ENCODE results near the gene SCAMP2.

Gene SCAMP2

GRCh38 chr15:74807282-74807681 lies 65.9 kb downstream of the SCAMP2 start:
- H3K9ac ChIP-seq (ENCODE audit: low read length): no peak overlapping the region
- H3K14ac ChIP-seq (ENCODE audit: low read length in 2 of 2): no peak overlapping the region
- no peaks in the 10 kb centered on the region for H3K27me3 ChIP-seq (ENCODE audit: control insufficient read depth in 1 of 2, insufficient read depth in 1 of 2, low read length in 2 of 2)
- H3K4me1 ChIP-seq (ENCODE audit: control insufficient read depth, insufficient read depth, low read depth, low read length): peaks cover 12% of the 10 kb centered on the region
- H3K27ac ChIP-seq (ENCODE audit: low read length, poor library complexity, severe bottlenecking): no peak overlapping the region
- no peak overlapping the region for H4K8ac ChIP-seq (ENCODE audit: low read length)
- no peaks in the 10 kb centered on the region for H3K9me3 ChIP-seq (ENCODE audit: control insufficient read depth, low read length)
- H3K23ac ChIP-seq (ENCODE audit: low read length in 2 of 2): no peak overlapping the region
- 90% methylated on average over 5 of the region's 5 CpGs for WGBS
- no peak overlapping the region for H2BK12ac ChIP-seq (ENCODE audit: low read length in 2 of 2)
- peaks cover 6% of the 10 kb centered on the region for H3K79me1 ChIP-seq (replicated peaks; ENCODE audit: low read length, poor library complexity, severe bottlenecking)
- H2AFZ ChIP-seq (ENCODE audit: low read depth, low read length): no peak overlapping the region
- H4K91ac ChIP-seq (ENCODE audit: low read length): no peak overlapping the region
- H2BK5ac ChIP-seq (ENCODE audit: low read depth, low read length, poor library complexity, severe bottlenecking): no peak overlapping the region
- no peak overlapping the region for H3K18ac ChIP-seq (ENCODE audit: low read depth in 1 of 2, low read length in 2 of 2)
- peaks cover 22 to 33% of the 10 kb centered on the region in 2 experiments for H3K36me3 ChIP-seq (ENCODE audit: control insufficient read depth in 1 of 2, insufficient read depth in 2 of 2, low read depth in 1 of 2, low read length in 2 of 2)
- no peak overlapping the region for H3K4me2 ChIP-seq (ENCODE audit: low read length, poor library complexity, severe bottlenecking)
- H2BK120ac ChIP-seq (ENCODE audit: low read depth, low read length): no peak overlapping the region
- H3K4ac ChIP-seq (ENCODE audit: low read depth in 1 of 2, low read length in 2 of 2): no peak overlapping the region
- H2BK15ac ChIP-seq (ENCODE audit: low read depth, poor library complexity, severe bottlenecking): no peak overlapping the region
- no peak overlapping the region for H3K4me3 ChIP-seq (ENCODE audit: insufficient read depth in 1 of 2, low read depth in 1 of 2, low read length in 2 of 2)
- H2AK5ac ChIP-seq (ENCODE audit: low read length, severe bottlenecking): no peak overlapping the region
- DNase-seq: no peak

DNA sequence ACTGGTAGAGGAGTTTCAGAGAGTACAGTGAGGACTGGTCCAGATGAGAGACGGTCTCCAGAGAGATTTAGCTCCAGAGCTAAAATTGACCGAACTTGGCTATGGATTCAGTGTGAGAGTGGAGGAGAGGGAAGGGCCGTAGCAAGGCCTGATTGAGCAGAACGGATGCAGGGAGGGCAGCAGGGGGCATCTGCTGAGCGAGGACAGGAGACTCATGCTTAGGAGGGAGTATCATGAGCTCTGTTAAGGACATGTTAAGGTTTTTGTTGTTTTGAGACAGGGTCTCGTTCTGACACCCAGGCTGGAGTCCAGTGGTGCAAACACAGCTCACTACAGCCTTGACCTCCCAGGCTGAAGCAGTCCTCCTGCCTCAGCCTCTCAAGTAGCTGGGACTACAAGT lies 68.2 kb downstream of the SCAMP2 start:
- peaks cover 11% of the 10 kb centered on the region for H3K79me1 ChIP-seq (replicated peaks; ENCODE audit: low read length, poor library complexity, severe bottlenecking)
- no peak overlapping the region for H2BK12ac ChIP-seq (ENCODE audit: low read length in 2 of 2)
- H3K9ac ChIP-seq (ENCODE audit: low read length): no peak overlapping the region
- H4K91ac ChIP-seq (ENCODE audit: low read length): no peak overlapping the region
- no peak overlapping the region for H3K23ac ChIP-seq (ENCODE audit: low read length in 2 of 2)
- no peak overlapping the region for H4K8ac ChIP-seq (ENCODE audit: low read length)
- DNase-seq: no peak
- no peaks in the 10 kb centered on the region for H3K9me3 ChIP-seq (ENCODE audit: control insufficient read depth, low read length)
- no peak overlapping the region for H3K4me3 ChIP-seq (ENCODE audit: insufficient read depth in 1 of 2, low read depth in 1 of 2, low read length in 2 of 2)
- no peak overlapping the region for H3K14ac ChIP-seq (ENCODE audit: low read length in 2 of 2)
- no peak overlapping the region for H3K18ac ChIP-seq (ENCODE audit: low read depth in 1 of 2, low read length in 2 of 2)
- no peak overlapping the region for H2BK5ac ChIP-seq (ENCODE audit: low read depth, low read length, poor library complexity, severe bottlenecking)
- no peak overlapping the region for H2AFZ ChIP-seq (ENCODE audit: low read depth, low read length)
- H3K36me3 ChIP-seq (ENCODE audit: control insufficient read depth in 1 of 2, insufficient read depth in 2 of 2, low read depth in 1 of 2, low read length in 2 of 2): peaks cover 43 to 56% of the 10 kb centered on the region in 2 experiments
- no peak overlapping the region for H2BK15ac ChIP-seq (ENCODE audit: low read depth, poor library complexity, severe bottlenecking)
- no peak overlapping the region for H3K27ac ChIP-seq (ENCODE audit: low read length, poor library complexity, severe bottlenecking)
- no peaks in the 10 kb centered on the region for H3K27me3 ChIP-seq (ENCODE audit: control insufficient read depth in 1 of 2, insufficient read depth in 1 of 2, low read length in 2 of 2)
- H3K4me1 ChIP-seq (ENCODE audit: control insufficient read depth, insufficient read depth, low read depth, low read length): peaks cover 19% of the 10 kb centered on the region
- no peak overlapping the region for H2AK5ac ChIP-seq (ENCODE audit: low read length, severe bottlenecking)
- no peak overlapping the region for H3K4me2 ChIP-seq (ENCODE audit: low read length, poor library complexity, severe bottlenecking)
- H2BK120ac ChIP-seq (ENCODE audit: low read depth, low read length): no peak overlapping the region
- no peak overlapping the region for H3K4ac ChIP-seq (ENCODE audit: low read depth in 1 of 2, low read length in 2 of 2)
- WGBS: 90% methylated on average over 6 of the region's 6 CpGs

GRCh38 chr15:74802862-74803447 lies 70.2 kb downstream of the SCAMP2 start:
- no peak overlapping the region for H4K91ac ChIP-seq (ENCODE audit: low read length)

DNA sequence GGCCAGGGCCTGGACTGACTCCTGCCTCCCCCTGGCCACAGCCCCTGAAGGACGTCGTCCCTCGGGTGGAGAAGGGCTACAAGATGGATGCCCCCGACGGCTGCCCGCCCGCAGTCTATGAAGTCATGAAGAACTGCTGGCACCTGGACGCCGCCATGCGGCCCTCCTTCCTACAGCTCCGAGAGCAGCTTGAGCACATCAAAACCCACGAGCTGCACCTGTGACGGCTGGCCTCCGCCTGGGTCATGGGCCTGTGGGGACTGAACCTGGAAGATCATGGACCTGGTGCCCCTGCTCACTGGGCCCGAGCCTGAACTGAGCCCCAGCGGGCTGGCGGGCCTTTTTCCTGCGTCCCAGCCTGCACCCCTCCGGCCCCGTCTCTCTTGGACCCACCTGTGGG lies 70.9 kb downstream of the SCAMP2 start:
- H2BK120ac ChIP-seq (ENCODE audit: low read depth, low read length): no peak overlapping the region
- H3K27ac ChIP-seq (ENCODE audit: low read length, poor library complexity, severe bottlenecking): no peak overlapping the region
- H3K18ac ChIP-seq (ENCODE audit: low read depth in 1 of 2, low read length in 2 of 2): no peak overlapping the region
- H4K91ac ChIP-seq (ENCODE audit: low read length): no peak overlapping the region
- H2AK5ac ChIP-seq (ENCODE audit: low read length, severe bottlenecking): no peak overlapping the region
- no peaks in the 10 kb centered on the region for H3K27me3 ChIP-seq (ENCODE audit: control insufficient read depth in 1 of 2, insufficient read depth in 1 of 2, low read length in 2 of 2)
- no peak overlapping the region for H3K4me2 ChIP-seq (ENCODE audit: low read length, poor library complexity, severe bottlenecking)
- no peaks in the 10 kb centered on the region for H3K9me3 ChIP-seq (ENCODE audit: control insufficient read depth, low read length)
- no peak overlapping the region for H3K4ac ChIP-seq (ENCODE audit: low read depth in 1 of 2, low read length in 2 of 2)
- H3K14ac ChIP-seq (ENCODE audit: low read length in 2 of 2): no peak overlapping the region
- H2BK15ac ChIP-seq (ENCODE audit: low read depth, poor library complexity, severe bottlenecking): no peak overlapping the region
- H3K36me3 ChIP-seq (ENCODE audit: control insufficient read depth in 1 of 2, insufficient read depth in 2 of 2, low read depth in 1 of 2, low read length in 2 of 2): peaks cover 61 to 78% of the 10 kb centered on the region in 2 experiments
- H3K4me3 ChIP-seq (ENCODE audit: insufficient read depth in 1 of 2, low read depth in 1 of 2, low read length in 2 of 2): no peak overlapping the region
- no peak for DNase-seq
- no peak overlapping the region for H2BK5ac ChIP-seq (ENCODE audit: low read depth, low read length, poor library complexity, severe bottlenecking)
- peaks cover 17% of the 10 kb centered on the region for H3K4me1 ChIP-seq (ENCODE audit: control insufficient read depth, insufficient read depth, low read depth, low read length)
- peaks cover 32% of the 10 kb centered on the region for H3K79me1 ChIP-seq (replicated peaks; ENCODE audit: low read length, poor library complexity, severe bottlenecking)
- 97% methylated on average over 20 of the region's 20 CpGs for whole genome bisulfite sequencing
- no peak overlapping the region for H3K23ac ChIP-seq (ENCODE audit: low read length in 2 of 2)
- no peak overlapping the region for H4K8ac ChIP-seq (ENCODE audit: low read length)
- H3K9ac ChIP-seq (ENCODE audit: low read length): no peak overlapping the region
- no peak overlapping the region for H2AFZ ChIP-seq (ENCODE audit: low read depth, low read length)
- no peak overlapping the region for H2BK12ac ChIP-seq (ENCODE audit: low read length in 2 of 2)

More at GRCh38 chr15:74802862-74803447, 70.2 kb downstream of the SCAMP2 start:
- DNase-seq: no peak
- no peaks in the 10 kb centered on the region for H3K27me3 ChIP-seq (ENCODE audit: control insufficient read depth in 1 of 2, insufficient read depth in 1 of 2, low read length in 2 of 2)
- no peak overlapping the region for H3K18ac ChIP-seq (ENCODE audit: low read depth in 1 of 2, low read length in 2 of 2)
- no peak overlapping the region for H3K4ac ChIP-seq (ENCODE audit: low read depth in 1 of 2, low read length in 2 of 2)
- H2BK15ac ChIP-seq (ENCODE audit: low read depth, poor library complexity, severe bottlenecking): no peak overlapping the region
- H2BK5ac ChIP-seq (ENCODE audit: low read depth, low read length, poor library complexity, severe bottlenecking): no peak overlapping the region
- H3K9me3 ChIP-seq (ENCODE audit: control insufficient read depth, low read length): no peaks in the 10 kb centered on the region
- peaks cover 31% of the 10 kb centered on the region for H3K79me1 ChIP-seq (replicated peaks; ENCODE audit: low read length, poor library complexity, severe bottlenecking)
- no peak overlapping the region for H2AK5ac ChIP-seq (ENCODE audit: low read length, severe bottlenecking)
- peaks cover 61 to 73% of the 10 kb centered on the region in 2 experiments for H3K36me3 ChIP-seq (ENCODE audit: control insufficient read depth in 1 of 2, insufficient read depth in 2 of 2, low read depth in 1 of 2, low read length in 2 of 2)
- H3K23ac ChIP-seq (ENCODE audit: low read length in 2 of 2): no peak overlapping the region
- no peak overlapping the region for H4K8ac ChIP-seq (ENCODE audit: low read length)
- H2BK120ac ChIP-seq (ENCODE audit: low read depth, low read length): no peak overlapping the region
- H3K4me3 ChIP-seq (ENCODE audit: insufficient read depth in 1 of 2, low read depth in 1 of 2, low read length in 2 of 2): no peak overlapping the region
- no peak overlapping the region for H2AFZ ChIP-seq (ENCODE audit: low read depth, low read length)
- peaks cover 18% of the 10 kb centered on the region for H3K4me1 ChIP-seq (ENCODE audit: control insufficient read depth, insufficient read depth, low read depth, low read length)
- no peak overlapping the region for H3K4me2 ChIP-seq (ENCODE audit: low read length, poor library complexity, severe bottlenecking)
- H2BK12ac ChIP-seq (ENCODE audit: low read length in 2 of 2): no peak overlapping the region
- H3K9ac ChIP-seq (ENCODE audit: low read length): no peak overlapping the region
- no peak overlapping the region for H3K14ac ChIP-seq (ENCODE audit: low read length in 2 of 2)
- H3K27ac ChIP-seq (ENCODE audit: low read length, poor library complexity, severe bottlenecking): no peak overlapping the region
- 95% methylated on average over 29 of the region's 31 CpGs for WGBS

All from mesenchymal stem cell (in vitro differentiated cells and primary cell).